H1 (cell line): Measurements from ENCODE around the gene ZSWIM7. TPM values are rescaled to one million over a fixed set of nuclear protein-coding genes. Genes with fewer than 3 reads are reported as not detected.

ENCODE experiments used
- polyA plus RNA-seq, 7 experiments: library from polyadenylated mRNA; depleted of rRNA in 3 of 7; stranded (reverse) in 5 of 7; unstranded in 2 of 7; fragments of >200 nt in 5 of 7; fragments of 200-250 nt in 2 of 7; gene quantifications; 1 replicate in 5 of 7; 2 replicates in 1 of 7; 4 replicates in 1 of 7; pipeline versions ENCODE4 v1.2.1 to v1.2.3, GENCODE V29; 2011 to 2013; ENCODE audit warnings: missing spikeins in 2 of 7, mixed read lengths in 2 of 7
- total RNA-seq: library from RNA; stranded (reverse); fragmentation: NEBNext Ultra II Directional; extraction: Animal tissue kit (Norgen Biotek cat#: 25700); gene quantifications from 2 replicates; pipeline ENCODE4 v1.2.1, GENCODE V29; 2021
- TF ChIP-seq, protein P1 (sequence below): fragments of 300-600 bp; sonication (generic); IDR thresholded peaks from 2 replicates; pipeline ENCODE4 v1.7.1; 2012; ENCODE audit warnings: low read length, moderate library complexity, mild to moderate bottlenecking, inconsistent platforms; ENCODE audit not compliant: insufficient replicate concordance

ZSWIM7 gene
- total and polyA plus RNA-seq, 2 of the 8 experiments (the other 6 are each of a cell fraction or from before 2014, with no cell fraction given) = 39.3 to 57.7 TPM

DNA sequence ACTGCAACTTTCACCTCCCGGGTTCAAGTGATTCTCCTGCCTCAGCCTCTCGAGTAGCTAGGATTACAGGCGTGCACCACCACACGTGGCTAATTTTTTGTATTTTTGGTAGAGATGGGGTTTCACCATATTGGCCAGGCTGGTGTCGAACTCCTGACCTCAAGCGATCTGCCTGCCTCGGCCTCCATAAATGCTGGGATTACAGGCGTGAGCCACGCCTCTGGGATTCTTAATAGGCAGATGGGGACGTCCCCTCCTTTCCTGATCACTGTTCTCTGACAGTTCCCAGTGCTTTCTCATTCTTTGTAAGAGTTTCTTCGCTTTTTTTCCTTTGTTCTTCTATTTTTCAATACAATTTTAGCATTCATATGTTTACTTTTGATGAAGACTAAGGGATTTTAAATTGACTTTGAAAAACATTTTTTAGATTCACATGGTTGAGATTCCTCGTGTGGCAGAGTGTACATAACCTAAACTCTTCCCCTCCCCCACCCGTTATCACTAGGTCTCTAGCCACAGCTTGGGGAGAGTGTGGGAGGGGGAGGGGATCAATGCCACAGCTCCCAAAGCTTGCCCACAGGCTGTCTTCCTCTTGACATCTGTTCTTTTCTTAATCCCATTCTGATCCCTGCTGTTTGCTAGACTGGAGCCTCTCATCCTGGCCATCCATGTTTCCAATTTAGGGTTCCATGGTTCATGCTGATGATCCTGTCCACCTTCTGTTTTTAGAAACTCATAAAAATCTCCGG lies 43.5 kb downstream of the ZSWIM7 start (continued):
- TF ChIP-seq, protein P1, sequence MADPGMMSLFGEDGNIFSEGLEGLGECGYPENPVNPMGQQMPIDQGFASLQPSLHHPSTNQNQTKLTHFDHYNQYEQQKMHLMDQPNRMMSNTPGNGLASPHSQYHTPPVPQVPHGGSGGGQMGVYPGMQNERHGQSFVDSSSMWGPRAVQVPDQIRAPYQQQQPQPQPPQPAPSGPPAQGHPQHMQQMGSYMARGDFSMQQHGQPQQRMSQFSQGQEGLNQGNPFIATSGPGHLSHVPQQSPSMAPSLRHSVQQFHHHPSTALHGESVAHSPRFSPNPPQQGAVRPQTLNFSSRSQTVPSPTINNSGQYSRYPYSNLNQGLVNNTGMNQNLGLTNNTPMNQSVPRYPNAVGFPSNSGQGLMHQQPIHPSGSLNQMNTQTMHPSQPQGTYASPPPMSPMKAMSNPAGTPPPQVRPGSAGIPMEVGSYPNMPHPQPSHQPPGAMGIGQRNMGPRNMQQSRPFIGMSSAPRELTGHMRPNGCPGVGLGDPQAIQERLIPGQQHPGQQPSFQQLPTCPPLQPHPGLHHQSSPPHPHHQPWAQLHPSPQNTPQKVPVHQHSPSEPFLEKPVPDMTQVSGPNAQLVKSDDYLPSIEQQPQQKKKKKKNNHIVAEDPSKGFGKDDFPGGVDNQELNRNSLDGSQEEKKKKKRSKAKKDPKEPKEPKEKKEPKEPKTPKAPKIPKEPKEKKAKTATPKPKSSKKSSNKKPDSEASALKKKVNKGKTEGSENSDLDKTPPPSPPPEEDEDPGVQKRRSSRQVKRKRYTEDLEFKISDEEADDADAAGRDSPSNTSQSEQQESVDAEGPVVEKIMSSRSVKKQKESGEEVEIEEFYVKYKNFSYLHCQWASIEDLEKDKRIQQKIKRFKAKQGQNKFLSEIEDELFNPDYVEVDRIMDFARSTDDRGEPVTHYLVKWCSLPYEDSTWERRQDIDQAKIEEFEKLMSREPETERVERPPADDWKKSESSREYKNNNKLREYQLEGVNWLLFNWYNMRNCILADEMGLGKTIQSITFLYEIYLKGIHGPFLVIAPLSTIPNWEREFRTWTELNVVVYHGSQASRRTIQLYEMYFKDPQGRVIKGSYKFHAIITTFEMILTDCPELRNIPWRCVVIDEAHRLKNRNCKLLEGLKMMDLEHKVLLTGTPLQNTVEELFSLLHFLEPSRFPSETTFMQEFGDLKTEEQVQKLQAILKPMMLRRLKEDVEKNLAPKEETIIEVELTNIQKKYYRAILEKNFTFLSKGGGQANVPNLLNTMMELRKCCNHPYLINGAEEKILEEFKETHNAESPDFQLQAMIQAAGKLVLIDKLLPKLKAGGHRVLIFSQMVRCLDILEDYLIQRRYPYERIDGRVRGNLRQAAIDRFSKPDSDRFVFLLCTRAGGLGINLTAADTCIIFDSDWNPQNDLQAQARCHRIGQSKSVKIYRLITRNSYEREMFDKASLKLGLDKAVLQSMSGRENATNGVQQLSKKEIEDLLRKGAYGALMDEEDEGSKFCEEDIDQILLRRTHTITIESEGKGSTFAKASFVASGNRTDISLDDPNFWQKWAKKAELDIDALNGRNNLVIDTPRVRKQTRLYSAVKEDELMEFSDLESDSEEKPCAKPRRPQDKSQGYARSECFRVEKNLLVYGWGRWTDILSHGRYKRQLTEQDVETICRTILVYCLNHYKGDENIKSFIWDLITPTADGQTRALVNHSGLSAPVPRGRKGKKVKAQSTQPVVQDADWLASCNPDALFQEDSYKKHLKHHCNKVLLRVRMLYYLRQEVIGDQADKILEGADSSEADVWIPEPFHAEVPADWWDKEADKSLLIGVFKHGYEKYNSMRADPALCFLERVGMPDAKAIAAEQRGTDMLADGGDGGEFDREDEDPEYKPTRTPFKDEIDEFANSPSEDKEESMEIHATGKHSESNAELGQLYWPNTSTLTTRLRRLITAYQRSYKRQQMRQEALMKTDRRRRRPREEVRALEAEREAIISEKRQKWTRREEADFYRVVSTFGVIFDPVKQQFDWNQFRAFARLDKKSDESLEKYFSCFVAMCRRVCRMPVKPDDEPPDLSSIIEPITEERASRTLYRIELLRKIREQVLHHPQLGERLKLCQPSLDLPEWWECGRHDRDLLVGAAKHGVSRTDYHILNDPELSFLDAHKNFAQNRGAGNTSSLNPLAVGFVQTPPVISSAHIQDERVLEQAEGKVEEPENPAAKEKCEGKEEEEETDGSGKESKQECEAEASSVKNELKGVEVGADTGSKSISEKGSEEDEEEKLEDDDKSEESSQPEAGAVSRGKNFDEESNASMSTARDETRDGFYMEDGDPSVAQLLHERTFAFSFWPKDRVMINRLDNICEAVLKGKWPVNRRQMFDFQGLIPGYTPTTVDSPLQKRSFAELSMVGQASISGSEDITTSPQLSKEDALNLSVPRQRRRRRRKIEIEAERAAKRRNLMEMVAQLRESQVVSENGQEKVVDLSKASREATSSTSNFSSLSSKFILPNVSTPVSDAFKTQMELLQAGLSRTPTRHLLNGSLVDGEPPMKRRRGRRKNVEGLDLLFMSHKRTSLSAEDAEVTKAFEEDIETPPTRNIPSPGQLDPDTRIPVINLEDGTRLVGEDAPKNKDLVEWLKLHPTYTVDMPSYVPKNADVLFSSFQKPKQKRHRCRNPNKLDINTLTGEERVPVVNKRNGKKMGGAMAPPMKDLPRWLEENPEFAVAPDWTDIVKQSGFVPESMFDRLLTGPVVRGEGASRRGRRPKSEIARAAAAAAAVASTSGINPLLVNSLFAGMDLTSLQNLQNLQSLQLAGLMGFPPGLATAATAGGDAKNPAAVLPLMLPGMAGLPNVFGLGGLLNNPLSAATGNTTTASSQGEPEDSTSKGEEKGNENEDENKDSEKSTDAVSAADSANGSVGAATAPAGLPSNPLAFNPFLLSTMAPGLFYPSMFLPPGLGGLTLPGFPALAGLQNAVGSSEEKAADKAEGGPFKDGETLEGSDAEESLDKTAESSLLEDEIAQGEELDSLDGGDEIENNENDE = no peak
